Esophagus muscularis mucosa (tissue), 3 donors: ENCODE measurements around the gene ATG14.

Experiments used
- POLR2A ChIP-seq: fragments of 450-650 bp; IDR thresholded peaks from one replicate; pipeline ENCODE4 v1.6.1; 2017; ENCODE audit warnings: antibody characterized with exemption, moderate library complexity, mild to moderate bottlenecking, low read depth
- POLR2AphosphoS5 ChIP-seq, 2 donors: sonication (generic); formaldehyde crosslinking; IDR thresholded peaks; one replicate each; pipeline ENCODE4 v1.6.1; 2017; ENCODE audit warnings: antibody characterized with exemption in 2 of 2
- TF ChIP-seq, protein P1 (sequence below), 3 experiments: fragments of 200-600 bp in 2 of 3; fragments of 450-650 bp in 1 of 3; sonication (generic) in 2 of 3; IDR thresholded peaks; one replicate each; pipeline ENCODE4 v1.5.1; 2017 to 2019; ENCODE audit warnings: antibody characterized with exemption in 3 of 3, mild to moderate bottlenecking in 2 of 3, moderate library complexity in 1 of 3

DNA sequence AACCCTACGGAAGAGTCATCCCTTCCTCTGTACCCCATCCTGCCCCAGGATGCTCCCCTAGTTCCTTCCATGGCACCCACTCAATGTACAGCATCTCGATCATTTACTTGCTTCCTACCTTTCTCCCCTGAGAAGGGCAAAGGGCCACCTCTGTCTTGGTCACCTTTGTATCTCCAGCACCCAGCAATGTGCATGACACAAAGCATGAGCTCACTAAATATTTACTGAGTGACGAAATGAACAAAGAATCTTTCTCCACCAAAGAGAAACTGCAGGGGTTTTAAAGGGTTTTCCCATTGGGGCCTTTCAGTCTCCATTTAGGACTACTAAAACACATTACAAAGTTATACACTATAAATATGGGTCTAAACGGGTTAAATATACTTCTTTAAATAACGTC, 30.6 kb downstream of the ATG14 start:
- TF ChIP-seq, protein P1, sequence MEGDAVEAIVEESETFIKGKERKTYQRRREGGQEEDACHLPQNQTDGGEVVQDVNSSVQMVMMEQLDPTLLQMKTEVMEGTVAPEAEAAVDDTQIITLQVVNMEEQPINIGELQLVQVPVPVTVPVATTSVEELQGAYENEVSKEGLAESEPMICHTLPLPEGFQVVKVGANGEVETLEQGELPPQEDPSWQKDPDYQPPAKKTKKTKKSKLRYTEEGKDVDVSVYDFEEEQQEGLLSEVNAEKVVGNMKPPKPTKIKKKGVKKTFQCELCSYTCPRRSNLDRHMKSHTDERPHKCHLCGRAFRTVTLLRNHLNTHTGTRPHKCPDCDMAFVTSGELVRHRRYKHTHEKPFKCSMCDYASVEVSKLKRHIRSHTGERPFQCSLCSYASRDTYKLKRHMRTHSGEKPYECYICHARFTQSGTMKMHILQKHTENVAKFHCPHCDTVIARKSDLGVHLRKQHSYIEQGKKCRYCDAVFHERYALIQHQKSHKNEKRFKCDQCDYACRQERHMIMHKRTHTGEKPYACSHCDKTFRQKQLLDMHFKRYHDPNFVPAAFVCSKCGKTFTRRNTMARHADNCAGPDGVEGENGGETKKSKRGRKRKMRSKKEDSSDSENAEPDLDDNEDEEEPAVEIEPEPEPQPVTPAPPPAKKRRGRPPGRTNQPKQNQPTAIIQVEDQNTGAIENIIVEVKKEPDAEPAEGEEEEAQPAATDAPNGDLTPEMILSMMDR (IDR thresholded peaks at IDR 0.05), result no peak
- no peak for TF ChIP-seq POLR2AphosphoS5 (IDR thresholded peaks at IDR 0.05)
- no peak for TF ChIP-seq POLR2A
